Stimulated activated CD4-positive, alpha-beta T cell treated with anti-CD3 and anti-CD28 coated beads, TNF-alpha, amount 100 ng/mL, for 4 hours (primary cell): ENCODE measurements around the gene TECTA.
"Not testable (repeated sequence)": the region's sequence is repeated elsewhere in the genome, so short reads cannot be mapped to it uniquely, and the experiment has no call there.

ENCODE experiments used
- DNase-seq, 3 experiments: peaks; one replicate each; pipeline ENCODE4 v3.0.0-alpha.2; 2020; ENCODE audit warnings: low read depth in 3 of 3

The TECTA gene

GRCh38 chr11:121235057-121235456 lies 134.0 kb downstream of the TECTA start:
- no peak for DNase-seq

- DNase-seq, result no peak
Observed at GRCh38 chr11:121236115-121237001, 135.3 kb downstream of the TECTA start.

- not testable (repeated sequence) for DNase-seq
Observed at GRCh38 chr11:121237247-121237646, 136.2 kb downstream of the TECTA start.

GRCh38 chr11:121237686-121238658 lies 136.9 kb downstream of the TECTA start:
- DNase-seq, result no peak

GRCh38 chr11:121238956-121239355 lies 137.9 kb downstream of the TECTA start:
- no peak for DNase-seq

GRCh38 chr11:121240001-121240400 lies 139.0 kb downstream of the TECTA start:
- DNase-seq, result not testable (repeated sequence)

GRCh38 chr11:121240650-121241303 lies 139.7 kb downstream of the TECTA start:
- no peak for DNase-seq
